ENCODE results near the gene WIZ. TPM values are rescaled to one million over a fixed set of nuclear protein-coding genes. Genes with fewer than 3 reads are reported as not detected.
"Not testable (repeated sequence)": the region's sequence is repeated elsewhere in the genome, so short reads cannot be mapped to it uniquely, and the experiment has no call there.

The WIZ gene, protein sequence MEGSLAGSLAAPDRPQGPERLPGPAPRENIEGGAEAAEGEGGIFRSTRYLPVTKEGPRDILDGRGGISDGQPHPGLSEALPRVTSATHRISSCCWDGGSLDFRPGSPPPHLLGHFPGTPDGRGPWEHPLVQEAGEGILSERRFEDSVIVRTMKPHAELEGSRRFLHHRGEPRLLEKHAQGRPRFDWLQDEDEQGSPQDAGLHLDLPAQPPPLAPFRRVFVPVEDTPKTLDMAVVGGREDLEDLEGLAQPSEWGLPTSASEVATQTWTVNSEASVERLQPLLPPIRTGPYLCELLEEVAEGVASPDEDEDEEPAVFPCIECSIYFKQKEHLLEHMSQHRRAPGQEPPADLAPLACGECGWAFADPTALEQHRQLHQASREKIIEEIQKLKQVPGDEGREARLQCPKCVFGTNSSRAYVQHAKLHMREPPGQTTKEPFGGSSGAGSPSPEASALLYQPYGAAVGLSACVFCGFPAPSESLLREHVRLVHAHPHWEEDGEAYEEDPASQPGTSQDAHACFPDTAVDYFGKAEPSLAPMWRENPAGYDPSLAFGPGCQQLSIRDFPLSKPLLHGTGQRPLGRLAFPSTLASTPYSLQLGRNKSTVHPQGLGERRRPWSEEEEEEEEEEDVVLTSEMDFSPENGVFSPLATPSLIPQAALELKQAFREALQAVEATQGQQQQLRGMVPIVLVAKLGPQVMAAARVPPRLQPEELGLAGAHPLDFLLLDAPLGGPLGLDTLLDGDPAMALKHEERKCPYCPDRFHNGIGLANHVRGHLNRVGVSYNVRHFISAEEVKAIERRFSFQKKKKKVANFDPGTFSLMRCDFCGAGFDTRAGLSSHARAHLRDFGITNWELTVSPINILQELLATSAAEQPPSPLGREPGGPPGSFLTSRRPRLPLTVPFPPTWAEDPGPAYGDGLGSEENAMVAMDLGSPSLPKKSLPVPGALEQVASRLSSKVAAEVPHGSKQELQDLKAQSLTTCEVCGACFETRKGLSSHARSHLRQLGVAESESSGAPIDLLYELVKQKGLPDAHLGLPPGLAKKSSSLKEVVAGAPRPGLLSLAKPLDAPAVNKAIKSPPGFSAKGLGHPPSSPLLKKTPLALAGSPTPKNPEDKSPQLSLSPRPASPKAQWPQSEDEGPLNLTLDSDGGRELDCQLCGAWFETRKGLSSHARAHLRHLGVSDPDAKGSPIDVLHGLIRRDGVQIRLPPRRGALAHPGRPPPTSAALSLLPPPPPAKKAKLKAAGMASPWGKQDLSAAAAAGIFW (N-terminal part only)
- 59.6 and 84.4 TPM in 2 replicates for total RNA-seq

DNA sequence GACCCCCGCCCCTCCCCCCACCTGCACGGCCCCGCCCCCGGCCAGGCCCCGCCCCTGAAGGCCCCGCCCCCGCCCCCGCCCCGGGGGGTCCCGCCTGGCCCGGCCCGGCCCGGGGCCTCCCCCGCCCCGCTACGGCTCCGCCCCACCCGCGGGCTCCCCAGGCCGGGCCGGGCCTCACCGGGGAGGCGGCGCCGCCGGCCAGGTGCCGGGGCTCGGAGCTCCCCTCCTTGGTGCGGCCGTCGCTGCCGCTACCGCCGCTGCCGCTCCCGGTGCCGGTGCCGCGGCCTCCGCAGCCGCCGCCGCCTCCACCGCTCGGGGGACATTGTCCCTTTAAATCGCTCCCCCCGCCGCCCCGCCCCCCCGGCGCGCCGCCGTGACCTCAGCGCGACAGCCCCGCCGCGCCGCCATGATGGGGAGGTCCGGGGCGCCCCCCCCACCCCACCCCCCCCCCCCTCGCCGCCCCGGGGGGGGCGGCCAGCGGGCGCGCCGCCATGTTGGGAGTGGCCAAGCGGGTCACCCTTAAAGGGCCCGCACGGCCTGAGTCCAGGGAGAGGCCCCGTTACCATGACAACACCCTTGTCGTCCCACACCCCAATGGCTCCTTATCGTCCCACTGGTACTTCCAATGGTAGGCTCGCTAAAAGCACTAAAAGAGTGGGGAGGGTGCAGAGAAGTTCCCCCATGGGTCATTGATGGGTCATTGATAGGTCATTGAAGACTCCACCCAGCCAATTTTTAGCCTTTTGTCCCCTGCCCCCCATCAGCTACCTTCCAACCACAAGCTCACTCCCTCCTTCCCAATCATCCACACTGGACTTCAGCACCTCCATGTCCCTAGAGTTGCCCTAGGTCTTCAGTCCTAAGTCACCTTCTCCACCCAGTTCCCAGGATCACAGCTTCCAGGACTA lies at the start of gene WIZ:
Gene WIZ, minus strand, starts transcription at position 337 of the 908 bp plus-strand sequence. CDS start 1,649 bp downstream, outside the sequence.
- DNase-seq (ENCODE audit: extremely low read depth, low read depth, low spot score): no peak

DNA sequence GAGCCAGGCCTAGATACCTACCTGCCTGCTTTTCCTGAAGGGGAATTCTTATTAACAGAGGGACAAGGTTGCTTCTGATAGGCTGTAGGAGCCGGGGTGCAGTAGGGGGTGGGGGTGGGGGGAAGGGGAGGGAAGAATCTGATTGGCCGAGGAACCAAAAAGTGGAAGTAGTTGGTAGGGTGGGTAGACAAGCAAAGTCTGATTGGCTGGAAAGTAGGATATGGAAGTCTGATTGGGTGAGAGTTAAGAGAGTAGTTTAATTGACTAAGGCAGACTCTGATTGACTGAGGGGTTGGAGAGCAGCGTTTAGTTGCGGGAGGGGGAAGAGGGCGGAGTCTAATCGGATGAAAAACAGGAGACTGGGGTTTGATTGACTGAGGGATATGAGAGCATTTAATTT lies 49.2 kb upstream of the WIZ start:
- DNase-seq (ENCODE audit: extremely low read depth, low read depth, low spot score): no peak

DNA sequence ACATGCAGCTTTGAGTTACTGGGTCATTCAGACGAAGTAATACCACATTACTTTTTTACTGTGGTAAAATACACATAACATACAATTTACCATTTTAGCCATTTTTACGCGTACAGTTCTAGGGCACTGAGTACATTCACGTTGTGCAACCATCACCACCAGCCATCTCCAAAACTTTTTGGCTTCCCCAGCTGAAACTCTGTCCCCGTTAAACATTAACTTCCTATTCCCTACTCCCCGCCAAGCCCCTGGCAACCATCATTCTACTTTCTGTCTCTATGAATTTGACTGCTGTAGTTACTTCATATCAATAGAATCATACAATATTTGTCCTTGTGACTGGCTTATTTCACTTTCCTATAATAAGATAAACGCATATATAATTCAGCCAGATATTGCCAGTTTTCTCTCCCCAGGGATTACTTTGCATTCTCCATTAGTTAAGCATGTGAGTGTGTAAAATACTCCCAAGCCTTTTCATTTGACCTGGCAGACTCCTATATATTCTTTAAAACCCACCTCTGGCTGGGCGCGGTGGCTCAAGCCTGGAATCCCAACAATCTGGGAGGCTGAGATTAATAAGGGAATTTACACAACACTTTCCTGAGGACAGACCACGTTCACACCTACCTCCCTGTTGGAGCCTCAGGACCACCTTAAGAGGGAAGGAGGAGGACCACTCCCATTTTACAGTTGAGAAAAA lies 48.6 kb upstream of the WIZ start:
- no peak for DNase-seq (ENCODE audit: extremely low read depth, low read depth, low spot score)

DNA sequence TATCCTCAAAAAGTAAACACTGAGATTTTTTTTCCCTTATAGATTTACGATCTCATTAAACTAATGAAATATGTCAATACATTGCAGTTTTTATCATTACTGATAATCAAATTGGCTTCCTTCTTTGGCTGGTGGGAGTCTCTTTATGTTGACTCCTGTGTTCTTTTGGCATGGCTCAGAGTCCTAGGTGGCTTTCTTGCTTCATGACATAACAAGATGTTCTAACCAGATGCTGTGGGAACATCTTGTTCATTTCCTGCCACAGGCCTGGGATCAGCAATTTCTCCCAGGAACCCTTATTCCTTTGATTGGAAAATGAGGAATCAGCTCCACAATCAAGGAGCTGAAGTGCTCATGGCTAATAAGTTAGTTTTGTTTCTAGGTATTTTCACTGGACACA lies 45.4 kb upstream of the WIZ start:
- no peak for DNase-seq (ENCODE audit: extremely low read depth, low read depth, low spot score)

DNA sequence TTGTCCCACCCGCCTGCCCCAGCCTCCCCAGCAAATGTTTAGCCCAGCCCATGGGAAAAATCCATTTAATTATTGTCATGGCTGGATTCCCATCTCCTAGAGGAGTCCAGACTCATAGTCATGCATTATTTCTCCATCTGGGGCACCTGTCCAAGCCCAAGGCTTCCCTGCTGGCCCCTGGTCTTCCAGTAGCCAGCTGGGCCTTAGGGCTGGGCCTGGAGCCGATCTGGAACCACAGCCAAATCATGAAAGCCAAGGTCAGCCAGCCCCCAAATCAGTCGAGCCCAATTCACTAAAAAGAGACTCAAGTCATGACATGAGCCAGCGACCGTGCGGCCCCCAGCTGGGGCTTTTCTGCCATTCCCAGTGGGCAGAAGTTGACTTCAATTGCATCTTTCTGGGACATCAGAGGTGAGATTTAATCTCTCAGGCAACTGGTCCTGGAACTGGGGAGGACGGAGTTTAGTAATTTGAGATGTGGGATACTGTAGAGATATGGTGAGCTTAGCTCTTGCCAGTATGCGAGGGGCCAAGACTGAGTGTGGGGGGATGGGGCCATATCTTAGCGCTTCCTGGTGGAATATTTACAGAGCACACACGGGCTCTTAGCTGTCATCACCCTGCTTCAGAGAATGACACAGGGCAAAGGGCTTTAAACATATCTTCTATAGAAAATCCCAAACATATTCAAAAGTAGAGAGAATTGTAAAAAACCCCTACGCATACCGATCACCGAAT lies 38.9 kb upstream of the WIZ start:
- no peak for DNase-seq (ENCODE audit: extremely low read depth, low read depth, low spot score)

DNA sequence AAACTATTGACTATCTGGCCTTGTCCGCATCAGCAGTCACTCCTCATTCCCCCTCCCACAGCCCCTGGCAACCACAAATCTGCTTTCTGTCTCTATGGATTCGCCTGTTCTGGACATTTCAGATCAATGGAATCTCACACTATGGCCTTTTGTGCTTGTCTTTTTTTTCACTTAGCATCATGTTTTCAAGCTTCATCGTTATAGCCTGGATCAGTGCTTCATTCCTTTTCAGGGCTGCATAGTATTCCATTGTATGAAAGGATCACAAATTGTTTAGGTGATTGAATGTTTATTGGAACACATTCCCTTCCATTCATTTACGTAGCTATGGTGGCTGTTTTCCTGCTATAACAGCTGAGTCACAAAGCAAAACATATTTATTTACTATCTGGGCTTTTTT lies 37.3 kb upstream of the WIZ start:
- no peak for DNase-seq (ENCODE audit: extremely low read depth, low read depth, low spot score)

DNA sequence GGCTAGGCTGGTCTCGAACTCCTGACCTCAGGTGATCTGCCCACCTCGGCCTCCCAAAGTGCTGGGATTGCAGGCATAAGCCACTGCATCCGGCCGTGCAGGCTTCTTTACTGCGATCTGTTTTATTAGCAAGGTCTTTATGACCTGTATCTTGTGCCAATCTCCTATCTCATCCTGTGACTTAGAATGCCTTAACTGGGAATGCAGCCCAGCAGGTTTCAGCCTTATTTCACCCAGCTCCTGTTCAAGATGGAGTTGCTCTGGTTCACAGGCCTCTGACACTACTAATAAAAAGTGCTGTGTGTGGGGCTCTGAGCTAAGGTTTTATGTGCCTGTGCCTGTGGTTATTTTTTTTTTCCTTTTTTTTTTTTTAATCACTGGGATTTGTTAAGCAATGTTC lies 36.0 kb upstream of the WIZ start:
- DNase-seq (ENCODE audit: extremely low read depth, low read depth, low spot score): not testable (repeated sequence)

DNA sequence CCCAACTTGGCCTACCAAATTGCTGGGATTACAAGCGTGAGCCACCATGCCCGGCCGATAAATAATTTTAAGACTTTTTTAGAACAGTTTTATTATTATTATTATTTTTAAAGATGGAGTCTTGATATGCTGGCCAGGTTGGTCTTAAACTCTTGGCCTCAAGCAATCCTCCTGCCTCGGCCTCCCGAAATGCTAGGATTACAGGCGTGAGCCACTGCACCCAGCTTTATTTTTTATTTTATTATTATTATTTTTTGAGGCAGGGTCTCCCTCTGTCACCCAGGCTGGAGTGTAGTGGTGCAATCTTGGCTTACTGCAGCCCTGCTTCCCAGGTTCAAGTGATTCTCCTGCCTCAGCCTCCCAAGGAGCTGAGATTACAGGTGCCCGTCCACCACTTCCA lies 31.2 kb upstream of the WIZ start:
- DNase-seq (ENCODE audit: extremely low read depth, low read depth, low spot score): not testable (repeated sequence)

DNA sequence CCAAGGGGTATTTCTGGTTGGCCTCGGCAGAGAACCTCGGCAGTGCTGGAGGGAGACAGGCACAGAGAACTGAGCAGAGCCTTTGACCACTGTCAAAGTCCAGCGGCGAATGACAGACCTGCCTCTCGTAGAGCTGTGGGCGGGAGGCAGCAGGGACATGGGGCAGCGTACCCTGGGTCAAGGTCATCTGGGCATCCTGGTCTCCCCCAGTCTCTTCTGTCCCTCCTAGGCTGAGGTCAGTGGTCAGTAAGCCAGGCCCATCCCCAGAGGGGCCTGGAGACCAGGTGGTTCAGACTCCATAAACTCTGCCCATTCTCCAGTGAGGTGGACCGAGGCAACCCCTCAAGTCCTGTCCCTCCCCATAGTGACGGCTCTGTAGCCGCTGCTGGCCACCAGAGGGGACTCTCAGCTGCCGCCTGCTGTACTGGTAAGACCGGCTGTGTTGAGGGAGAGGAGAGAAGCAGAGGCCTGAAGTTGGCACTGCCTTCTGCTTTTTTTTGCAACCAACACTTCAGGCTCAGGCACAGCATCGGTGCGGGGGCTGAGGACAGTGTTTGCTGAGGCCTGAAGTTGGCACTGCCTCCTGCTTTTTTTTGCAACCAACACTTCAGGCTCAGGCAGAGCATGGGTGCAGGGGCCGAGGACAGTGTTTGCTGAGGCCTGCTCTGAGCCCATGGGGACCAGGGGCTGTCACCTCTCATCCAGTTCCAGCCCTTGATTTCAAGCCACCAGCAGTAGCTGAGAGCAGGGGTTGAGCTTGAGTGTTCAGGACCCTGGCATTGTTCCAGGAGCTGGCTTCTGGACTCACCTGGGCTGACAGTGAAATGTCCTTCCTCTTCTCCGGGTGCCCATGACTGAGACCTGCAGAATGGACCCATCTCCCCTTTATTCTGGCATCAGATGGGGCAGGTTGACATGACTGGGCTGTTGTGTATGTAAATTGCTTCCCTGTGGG lies 29.9 kb upstream of the WIZ start, which contains the start of gene PGLYRP2:
Gene PGLYRP2, minus strand, starts transcription at position 111 of the 955 bp plus-strand sequence. CDS start 130 bp downstream, outside the sequence.
- no peak for DNase-seq (ENCODE audit: extremely low read depth, low read depth, low spot score)

DNA sequence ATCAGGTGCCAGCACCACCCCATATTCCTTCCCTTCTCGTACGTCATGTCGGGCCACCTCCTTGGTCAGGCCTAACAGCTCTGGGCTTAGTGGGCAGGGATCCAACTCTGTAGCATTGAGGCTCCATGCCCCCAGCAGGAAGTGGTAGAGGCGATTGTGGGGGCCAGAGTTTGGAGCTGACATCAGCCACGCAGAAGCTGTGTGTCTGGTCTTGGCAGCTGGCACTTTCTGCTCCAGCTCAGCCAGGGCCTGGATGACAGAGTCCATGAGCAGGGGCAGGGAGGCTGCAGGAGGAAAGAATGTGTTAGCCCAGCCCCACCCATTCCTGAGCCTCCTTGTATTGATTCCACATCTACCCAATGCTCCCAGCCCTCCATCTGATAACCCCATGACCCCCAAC lies 26.6 kb upstream of the WIZ start:
- no peak for DNase-seq (ENCODE audit: extremely low read depth, low read depth, low spot score)

DNA sequence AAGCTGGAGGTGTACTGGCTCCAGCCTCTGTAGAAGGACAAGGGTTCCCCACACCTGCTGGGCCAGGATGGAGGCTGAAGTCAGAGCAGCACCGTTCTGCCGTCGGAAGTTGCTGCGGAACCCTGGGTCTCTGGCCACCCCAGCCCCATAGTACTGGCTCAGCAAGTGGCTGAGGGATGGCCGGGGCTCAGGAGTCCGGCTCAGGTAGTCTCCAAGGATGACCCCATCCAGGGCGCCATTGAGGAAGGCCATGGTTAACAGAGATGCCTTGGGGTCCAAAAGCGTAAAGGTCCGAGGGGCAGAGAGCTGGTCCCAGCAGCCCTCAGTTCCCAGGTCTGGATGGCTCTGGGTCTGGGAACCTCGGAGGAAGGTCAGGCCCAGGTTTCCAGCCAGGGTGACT lies 25.9 kb upstream of the WIZ start:
- DNase-seq (ENCODE audit: extremely low read depth, low read depth, low spot score): no peak

DNA sequence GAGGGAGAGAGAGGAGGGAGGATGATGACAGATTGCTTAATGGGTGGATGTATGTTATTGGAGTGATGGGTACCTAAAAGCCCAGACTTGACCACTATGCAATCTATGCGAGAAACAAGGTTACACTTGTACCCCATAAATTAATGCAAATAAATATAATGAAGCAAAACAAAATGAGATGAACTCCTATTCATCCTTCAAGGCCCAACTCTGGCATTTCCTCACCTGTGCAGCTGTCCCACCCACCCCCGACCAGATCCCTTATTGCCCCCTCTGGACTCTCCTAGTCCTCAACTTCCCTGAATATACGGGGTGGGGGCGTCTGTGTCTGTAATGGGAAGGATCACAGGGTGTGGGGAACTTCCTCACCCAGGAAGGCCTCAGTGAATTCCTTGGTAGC lies 25.4 kb upstream of the WIZ start:
- no peak for DNase-seq (ENCODE audit: extremely low read depth, low read depth, low spot score)

DNA sequence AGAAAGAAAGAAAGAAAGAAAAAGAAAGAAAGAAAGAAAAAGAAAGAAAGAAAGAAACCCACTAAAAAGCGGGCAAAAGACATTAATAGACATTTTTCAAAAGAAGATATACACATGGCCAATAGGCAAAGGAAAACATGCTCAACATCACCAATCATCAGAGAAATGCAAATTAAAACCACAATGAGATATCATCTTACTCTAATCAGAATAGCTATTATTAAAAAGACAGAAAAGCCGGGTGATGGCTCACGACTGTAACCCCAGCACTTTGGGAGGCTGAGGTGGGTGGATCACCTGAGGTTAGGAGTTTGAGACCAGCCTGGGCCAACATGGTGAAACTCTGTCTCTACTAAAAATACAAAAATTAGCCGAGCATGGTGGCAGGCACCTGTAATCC lies 24.1 kb upstream of the WIZ start:
- not testable (repeated sequence) for DNase-seq (ENCODE audit: extremely low read depth, low read depth, low spot score)

DNA sequence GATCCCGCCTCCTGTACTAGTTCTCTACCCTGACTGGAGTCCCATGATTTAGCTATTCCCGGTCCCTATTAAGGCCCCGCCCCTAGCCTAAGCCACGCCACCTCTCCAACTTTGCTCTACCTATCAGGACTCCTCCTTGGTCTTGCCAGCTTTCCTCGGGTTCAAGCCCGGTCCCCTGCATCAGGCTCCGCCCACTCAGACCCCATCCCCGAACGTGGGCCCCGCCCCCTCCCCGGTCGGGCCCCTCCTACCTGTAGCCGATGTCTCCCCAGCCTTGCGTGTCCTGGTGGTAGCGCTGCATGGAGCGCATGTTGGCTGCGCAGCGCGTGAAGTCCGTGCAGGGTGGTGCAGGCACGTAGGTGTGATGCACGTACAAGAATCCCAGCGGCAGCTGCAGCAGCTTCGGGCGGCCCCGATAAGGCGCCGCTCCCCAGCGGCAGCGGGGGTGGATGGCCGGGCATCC lies 21.9 kb upstream of the WIZ start:
- DNase-seq (ENCODE audit: extremely low read depth, low read depth, low spot score): no peak

DNA sequence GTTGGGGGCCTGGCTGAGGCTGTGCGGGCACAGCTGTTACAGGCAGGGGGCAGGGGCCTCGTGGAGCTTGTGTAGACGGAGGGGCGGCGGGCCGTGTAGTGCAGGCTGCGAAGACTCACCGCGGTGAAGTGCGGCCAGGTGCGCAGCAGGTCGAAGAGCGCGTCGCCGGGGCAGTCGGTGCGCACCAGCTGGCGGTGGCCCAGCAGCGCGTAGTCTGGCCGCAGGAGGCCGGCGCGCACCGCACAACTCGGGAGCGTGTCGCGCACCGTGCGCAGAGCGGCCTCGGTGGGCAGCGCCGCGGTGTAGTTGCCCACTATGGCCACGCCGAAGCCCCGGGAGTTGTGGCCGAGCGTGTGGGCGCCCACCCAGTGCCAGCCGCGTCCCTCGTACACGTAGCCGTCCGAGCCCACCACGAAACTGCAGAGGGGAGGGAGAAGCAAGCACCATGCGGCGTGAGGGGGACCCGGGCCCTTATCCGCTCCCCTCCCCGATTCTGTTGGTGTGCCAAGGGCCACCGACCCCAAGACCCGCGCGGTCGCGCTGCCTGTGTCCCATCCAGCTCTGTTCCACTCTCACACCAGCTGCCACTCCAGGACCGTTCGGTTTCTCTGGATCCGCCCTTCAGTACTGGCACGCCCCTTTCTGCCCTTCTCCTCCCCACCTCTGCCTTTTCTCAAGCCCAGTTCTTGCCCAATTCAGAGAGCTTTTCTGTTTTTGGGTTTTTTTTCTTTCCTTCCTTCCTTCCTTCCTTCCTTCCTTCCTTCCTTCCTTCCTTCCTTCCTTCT lies 19.9 kb upstream of the WIZ start:
- no peak for DNase-seq (ENCODE audit: extremely low read depth, low read depth, low spot score)

DNA sequence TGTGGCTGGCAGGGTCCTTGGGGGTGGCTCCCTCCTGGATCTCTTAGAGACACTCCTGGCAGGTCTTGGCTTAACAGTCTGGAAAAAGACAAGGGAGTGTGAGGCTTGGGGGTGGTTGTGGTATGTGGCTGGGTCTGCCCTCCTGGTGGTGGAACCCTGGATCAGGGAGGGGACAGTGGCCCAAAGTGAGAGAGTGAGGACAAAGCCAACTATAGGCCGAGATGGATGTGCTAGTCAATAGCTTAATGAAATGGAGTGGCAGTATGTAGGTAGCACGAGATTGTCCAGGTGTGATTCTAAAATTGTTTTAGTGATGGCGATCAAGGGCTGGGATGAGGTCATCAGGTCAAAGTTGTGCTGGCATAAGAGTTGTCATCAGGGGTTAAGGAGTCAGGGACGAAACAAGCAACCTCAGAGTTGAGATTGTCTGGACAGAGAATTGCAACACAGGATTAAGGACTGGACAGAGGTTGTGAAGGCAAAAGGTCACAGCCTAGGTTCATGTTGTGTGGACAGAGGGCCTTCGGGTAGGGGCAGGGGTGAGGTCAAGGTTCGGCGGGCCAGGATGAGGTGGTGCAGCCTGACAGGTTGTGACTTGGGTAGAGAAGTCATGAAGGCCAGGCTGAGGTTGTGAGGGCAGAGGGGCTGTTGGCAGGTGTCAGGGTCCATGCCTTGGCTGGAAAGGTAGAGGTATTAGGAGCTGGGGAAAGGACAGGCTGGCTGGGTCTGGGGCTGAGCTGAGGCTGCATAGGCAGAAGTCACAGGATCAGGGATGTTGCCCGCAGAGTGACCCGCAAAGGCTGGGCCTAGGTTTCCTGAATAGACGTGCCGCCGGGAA lies 19.1 kb upstream of the WIZ start:
- DNase-seq (ENCODE audit: extremely low read depth, low read depth, low spot score): no peak

Data from glomerular endothelial cell (primary cell).